Uterus (tissue), 4 donors: ENCODE measurements around the gene SPINK7. TPM values are rescaled to one million over a fixed set of nuclear protein-coding genes. Genes with fewer than 3 reads are reported as not detected.
"Not testable (repeated sequence)": the region's sequence is repeated elsewhere in the genome, so short reads cannot be mapped to it uniquely, and the experiment has no call there.

Experiments
- DNase-seq, 2 donors: peaks; one replicate each; pipeline ENCODE4 v3.0.0-alpha.2; 2019 to 2020
- H3K27ac ChIP-seq, 2 donors: fragments of 200-600 bp; sonication (generic); 1 replicate in 1 of 2; 2 replicates in 1 of 2; pipeline ENCODE4 v1.5.1; 2016 to 2018
- H3K27me3 ChIP-seq, 2 donors: fragments of 200-600 bp; sonication (generic); one replicate each; pipeline ENCODE4 v1.5.1; 2018 to 2019; ENCODE audit warnings: control low read depth in 1 of 2
- H3K36me3 ChIP-seq, 2 donors: fragments of 200-600 bp; sonication (generic); one replicate each; pipeline ENCODE4 v1.5.1; 2019; ENCODE audit warnings: control low read depth in 1 of 2
- H3K4me1 ChIP-seq, 2 donors: fragments of 200-600 bp; sonication (generic); one replicate each; pipeline ENCODE4 v1.5.1; 2018 to 2019; ENCODE audit warnings: control low read depth in 1 of 2
- H3K4me3 ChIP-seq, 2 donors: fragments of 200-600 bp; sonication (generic); 1 replicate in 1 of 2; 2 replicates in 1 of 2; pipeline ENCODE4 v1.5.1; 2018 to 2019; ENCODE audit warnings: mild to moderate bottlenecking in 1 of 2
- H3K9me3 ChIP-seq, 2 donors: fragments of 200-600 bp; sonication (generic); one replicate each; pipeline ENCODE4 v1.5.1; 2019; ENCODE audit warnings: control low read depth in 1 of 2
- POLR2A ChIP-seq, 2 donors: fragments of 450-650 bp; IDR thresholded peaks; one replicate each; pipeline ENCODE4 v1.6.1; 2016; ENCODE audit warnings: antibody characterized with exemption in 2 of 2, mild to moderate bottlenecking in 1 of 2, moderate library complexity in 1 of 2
- intact Hi-C: fragments of 100-400 bp; cut with DNase I; formaldehyde crosslinking; loops from one replicate; pipeline ENCODE4 v1.15.1; 2023; ENCODE audit warnings: low total_unique reads
- total RNA-seq, 4 donors: library from RNA; depleted of rRNA in 3 of 4; stranded (reverse); fragments of >200 nt in 3 of 4; gene quantifications; one replicate each; pipeline versions ENCODE4 v1.1.0 to v1.2.4, GENCODE V29; 2014 to 2023
- TF ChIP-seq, protein P1 (sequence below), 4 experiments: fragments of 200-600 bp in 2 of 4; fragments of 450-650 bp in 2 of 4; sonication (generic) in 2 of 4; IDR thresholded peaks; one replicate each; pipeline ENCODE4 v1.5.1; 2016 to 2019; ENCODE audit warnings: antibody characterized with exemption in 4 of 4, mild to moderate bottlenecking in 2 of 4, moderate library complexity in 1 of 4
- donor health status: DM: yes; HTN: yes; CAD: no.

SPINK7 gene
- total RNA-seq = not detected

- no peaks in the 10 kb centered on the region for H3K4me1 ChIP-seq
- TF ChIP-seq, protein P1, sequence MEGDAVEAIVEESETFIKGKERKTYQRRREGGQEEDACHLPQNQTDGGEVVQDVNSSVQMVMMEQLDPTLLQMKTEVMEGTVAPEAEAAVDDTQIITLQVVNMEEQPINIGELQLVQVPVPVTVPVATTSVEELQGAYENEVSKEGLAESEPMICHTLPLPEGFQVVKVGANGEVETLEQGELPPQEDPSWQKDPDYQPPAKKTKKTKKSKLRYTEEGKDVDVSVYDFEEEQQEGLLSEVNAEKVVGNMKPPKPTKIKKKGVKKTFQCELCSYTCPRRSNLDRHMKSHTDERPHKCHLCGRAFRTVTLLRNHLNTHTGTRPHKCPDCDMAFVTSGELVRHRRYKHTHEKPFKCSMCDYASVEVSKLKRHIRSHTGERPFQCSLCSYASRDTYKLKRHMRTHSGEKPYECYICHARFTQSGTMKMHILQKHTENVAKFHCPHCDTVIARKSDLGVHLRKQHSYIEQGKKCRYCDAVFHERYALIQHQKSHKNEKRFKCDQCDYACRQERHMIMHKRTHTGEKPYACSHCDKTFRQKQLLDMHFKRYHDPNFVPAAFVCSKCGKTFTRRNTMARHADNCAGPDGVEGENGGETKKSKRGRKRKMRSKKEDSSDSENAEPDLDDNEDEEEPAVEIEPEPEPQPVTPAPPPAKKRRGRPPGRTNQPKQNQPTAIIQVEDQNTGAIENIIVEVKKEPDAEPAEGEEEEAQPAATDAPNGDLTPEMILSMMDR (IDR thresholded peaks at IDR 0.05) = no peak
- no peak for TF ChIP-seq POLR2A (IDR thresholded peaks at IDR 0.05)
- H3K27me3 ChIP-seq = no peaks in the 10 kb centered on the region
- intact Hi-C loops = no loop called here
- no peak within 1 kb of the TSS for H3K4me3 ChIP-seq
- no peak within 1 kb of the TSS for H3K27ac ChIP-seq
- no peaks in the 10 kb centered on the region for H3K9me3 ChIP-seq
- no peaks in the 10 kb centered on the region for H3K36me3 ChIP-seq
- no peak for DNase-seq
Measured at GRCh38 chr5:148312153-148312552, at the start of gene SPINK7. SPINK7 (plus strand) TSS chr5:148312423; CDS start chr5:148312484, 61 bp downstream.

DNA sequence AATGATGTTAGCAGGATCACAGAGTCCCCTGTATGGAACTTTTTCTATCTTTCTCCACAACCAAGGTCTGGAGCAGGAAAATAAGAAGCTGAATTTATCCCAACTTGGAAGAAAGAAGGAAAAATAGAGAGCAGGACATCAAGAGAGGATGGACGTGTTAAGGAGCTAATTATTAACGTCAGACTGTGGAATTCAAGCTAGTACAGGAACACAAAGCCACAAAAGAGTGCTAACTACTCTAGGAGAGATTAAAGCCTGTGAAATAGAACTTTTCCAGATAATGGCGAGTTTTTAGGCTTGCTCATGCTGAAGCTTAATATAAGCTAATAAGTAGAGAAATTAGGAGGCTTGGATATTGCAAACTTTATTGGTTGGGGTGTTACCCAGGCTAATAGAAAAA lies 44.3 kb upstream of the SPINK7 start:
- intact Hi-C loops = no loop called here
- Histone ChIP-seq H3K36me3 (no peaks in the 10 kb centered on the region), H3K27ac (no peak overlapping the region), H3K4me3 (no peak overlapping the region), H3K9me3 (no peaks in the 10 kb centered on the region), H3K27me3 (no peaks in the 10 kb centered on the region), H3K4me1 (no peaks in the 10 kb centered on the region)
- TF ChIP-seq POLR2A (IDR thresholded peaks at IDR 0.05) = no peak
- TF ChIP-seq, protein P1 (IDR thresholded peaks at IDR 0.05) = no peak
- no peak for DNase-seq

DNA sequence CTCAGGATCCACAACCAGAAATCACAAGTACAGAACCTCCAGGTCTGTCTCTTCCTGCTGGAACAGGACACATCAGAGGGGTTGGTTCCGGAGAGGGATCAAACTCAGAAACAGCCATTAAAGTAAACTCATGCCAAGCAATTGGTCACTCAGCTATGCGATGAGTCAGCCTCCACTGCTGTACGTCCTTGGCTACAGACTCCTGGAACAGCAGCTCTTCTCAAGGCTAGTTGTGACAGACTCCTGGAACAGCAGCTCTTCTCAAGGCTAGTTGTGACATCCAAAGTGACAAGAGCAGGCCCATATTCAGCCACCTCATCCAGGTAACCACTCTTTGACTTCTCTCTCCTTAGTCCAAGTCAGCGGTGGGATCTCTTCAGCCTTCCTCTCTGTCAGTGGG lies 43.7 kb upstream of the SPINK7 start, which contains the start of gene SPINK13:
Gene SPINK13 (plus strand): TSS at position 229 of the 400 bp plus-strand sequence. CDS start 1,279 bp downstream, outside the sequence.
- no peak for DNase-seq
- no peak within 1 kb of the TSS for H3K27ac ChIP-seq
- intact Hi-C loops = no loop called here
- no peaks in the 10 kb centered on the region for H3K36me3 ChIP-seq
- no peaks in the 10 kb centered on the region for H3K4me1 ChIP-seq
- no peak for TF ChIP-seq POLR2A (IDR thresholded peaks at IDR 0.05)
- TF ChIP-seq, protein P1 (IDR thresholded peaks at IDR 0.05) = no peak
- no peaks in the 10 kb centered on the region for H3K9me3 ChIP-seq
- no peak within 1 kb of the TSS for H3K4me3 ChIP-seq
- H3K27me3 ChIP-seq = no peaks in the 10 kb centered on the region

GRCh38 chr5:148275129-148275528 lies 37.1 kb upstream of the SPINK7 start:
- H3K27me3 ChIP-seq, H3K9me3 ChIP-seq, H3K4me1 ChIP-seq, H3K36me3 ChIP-seq, intact Hi-C loops, H3K4me3 ChIP-seq, H3K27ac ChIP-seq, DNase-seq: not testable (repeated sequence)

- H3K9me3 ChIP-seq, H3K4me3 ChIP-seq, H3K27ac ChIP-seq, H3K27me3 ChIP-seq, H3K4me1 ChIP-seq, H3K36me3 ChIP-seq, intact Hi-C loops, DNase-seq: not testable (repeated sequence)
Measured at GRCh38 chr5:148280893-148281292, 31.3 kb upstream of the SPINK7 start.

GRCh38 chr5:148281336-148281735 lies 30.9 kb upstream of the SPINK7 start:
- H3K27ac ChIP-seq, intact Hi-C loops, H3K4me1 ChIP-seq, H3K9me3 ChIP-seq, DNase-seq, H3K36me3 ChIP-seq, H3K4me3 ChIP-seq, H3K27me3 ChIP-seq: not testable (repeated sequence)
